HG03575 (cell line): ENCODE results near the gene SLCO4A1.

ENCODE experiments used
- ATAC-seq: cut with Tn5 transposase; IDR thresholded peaks from one replicate; pipeline ENCODE4 v1.9.1; 2021; ENCODE audit not compliant: unreplicated experiment, insufficient number of reproducible peaks, low FRiP score; ENCODE audit errors: extremely low read depth

Gene SLCO4A1

GRCh38 chr20:62642051-62642665 lies at the start of gene SLCO4A1:
Gene SLCO4A1 (plus strand): TSS chr20:62642503. CDS start chr20:62656455, 13,952 bp downstream.
- ATAC-seq: no peak

GRCh38 chr20:62592506-62593177 lies 49.7 kb upstream of the SLCO4A1 start:
- no peak for ATAC-seq

GRCh38 chr20:62593616-62594015 lies 48.7 kb upstream of the SLCO4A1 start:
- no peak for ATAC-seq

GRCh38 chr20:62595069-62595468 lies 47.2 kb upstream of the SLCO4A1 start:
- ATAC-seq: no peak

GRCh38 chr20:62595491-62595890 lies 46.8 kb upstream of the SLCO4A1 start:
- ATAC-seq: no peak

- no peak for ATAC-seq
Observed at GRCh38 chr20:62596486-62596885, 45.8 kb upstream of the SLCO4A1 start.

GRCh38 chr20:62596921-62597320 lies 45.4 kb upstream of the SLCO4A1 start:
- no peak for ATAC-seq

- ATAC-seq: no peak
Observed at GRCh38 chr20:62597416-62598115, 44.7 kb upstream of the SLCO4A1 start.

- no peak for ATAC-seq
Observed at GRCh38 chr20:62598761-62599194, 43.5 kb upstream of the SLCO4A1 start.

- ATAC-seq: no peak
Observed at GRCh38 chr20:62599216-62600110, 42.8 kb upstream of the SLCO4A1 start.

GRCh38 chr20:62601172-62601571 lies 41.1 kb upstream of the SLCO4A1 start:
- no peak for ATAC-seq

- no peak for ATAC-seq
Observed at GRCh38 chr20:62601714-62602113, 40.6 kb upstream of the SLCO4A1 start.

GRCh38 chr20:62602550-62602949 lies 39.8 kb upstream of the SLCO4A1 start:
- no peak for ATAC-seq

GRCh38 chr20:62603021-62603906 lies 39.0 kb upstream of the SLCO4A1 start:
- no peak for ATAC-seq

- ATAC-seq: no peak
Observed at GRCh38 chr20:62603907-62604785, 38.2 kb upstream of the SLCO4A1 start.

- no peak for ATAC-seq
Observed at GRCh38 chr20:62604796-62605195, 37.5 kb upstream of the SLCO4A1 start.

- no peak for ATAC-seq
Observed at GRCh38 chr20:62605236-62605943, 36.9 kb upstream of the SLCO4A1 start.
